Measurements from ENCODE around the gene ARHGAP4.
A peak's percentile ranks its signal among the peaks of the same experiment; 100 is the strongest.

ARHGAP4 gene

GRCh38 chrX:153928846-153929245 lies 2.8 kb upstream of the ARHGAP4 start:
- H3K4me3 Mint-ChIP-seq: peak overlapping the region; percentile 86
- H3K36me3 Mint-ChIP-seq (ENCODE audit: low read depth): peaks cover 24% of the 10 kb centered on the region
- peaks cover 15% of the 10 kb centered on the region for H3K4me1 Mint-ChIP-seq (ENCODE audit: low read depth)
- H3K27ac Mint-ChIP-seq: peak overlapping the region; percentile 83
- no peaks in the 10 kb centered on the region for H3K9me3 Mint-ChIP-seq
- H3K27me3 Mint-ChIP-seq: no peaks in the 10 kb centered on the region

- Mint-ChIP-seq H3K27me3 (no peaks in the 10 kb centered on the region), H3K4me3 (peak overlapping the region; percentile 87), H3K9me3 (no peaks in the 10 kb centered on the region), H3K27ac (peak overlapping the region; percentile 96), H3K4me1 (ENCODE audit: low read depth) (peaks cover 21% of the 10 kb centered on the region), H3K36me3 (ENCODE audit: low read depth) (peaks cover 27% of the 10 kb centered on the region)
These were observed 2.1 kb upstream of the ARHGAP4 start for GRCh38 chrX:153927922-153928760.

GRCh38 chrX:153927672-153927921 lies 1.5 kb upstream of the ARHGAP4 start:
- H3K36me3 Mint-ChIP-seq (ENCODE audit: low read depth): peaks cover 29% of the 10 kb centered on the region
- H3K4me3 Mint-ChIP-seq: peak overlapping the region; percentile 87
- peak overlapping the region; percentile 96 for H3K27ac Mint-ChIP-seq
- no peaks in the 10 kb centered on the region for H3K27me3 Mint-ChIP-seq
- H3K4me1 Mint-ChIP-seq (ENCODE audit: low read depth): peaks cover 24% of the 10 kb centered on the region
- H3K9me3 Mint-ChIP-seq: no peaks in the 10 kb centered on the region

- H3K27ac Mint-ChIP-seq: peak overlapping the region; percentile 96
- no peaks in the 10 kb centered on the region for H3K27me3 Mint-ChIP-seq
- H3K4me1 Mint-ChIP-seq (ENCODE audit: low read depth): peaks cover 28% of the 10 kb centered on the region
- peaks cover 30% of the 10 kb centered on the region for H3K36me3 Mint-ChIP-seq (ENCODE audit: low read depth)
- H3K4me3 Mint-ChIP-seq: peak overlapping the region; percentile 87
- no peaks in the 10 kb centered on the region for H3K9me3 Mint-ChIP-seq
These were observed 1.0 kb upstream of the ARHGAP4 start for GRCh38 chrX:153926858-153927671.

GRCh38 chrX:153926552-153926857 lies 441 bp upstream of the ARHGAP4 start:
- Mint-ChIP-seq H3K4me3 (peak overlapping the region; percentile 87), H3K27me3 (no peaks in the 10 kb centered on the region), H3K4me1 (ENCODE audit: low read depth) (peaks cover 28% of the 10 kb centered on the region), H3K36me3 (ENCODE audit: low read depth) (peaks cover 24% of the 10 kb centered on the region), H3K9me3 (no peaks in the 10 kb centered on the region), H3K27ac (peak overlapping the region; percentile 96)

GRCh38 chrX:153925387-153925738 lies 701 bp downstream of the ARHGAP4 start:
- H3K4me1 Mint-ChIP-seq (ENCODE audit: low read depth): peaks cover 26% of the 10 kb centered on the region
- H3K4me3 Mint-ChIP-seq: peak overlapping the region; percentile 93
- H3K9me3 Mint-ChIP-seq: no peaks in the 10 kb centered on the region
- H3K27me3 Mint-ChIP-seq: no peaks in the 10 kb centered on the region
- H3K27ac Mint-ChIP-seq: peak overlapping the region; percentile 97
- H3K36me3 Mint-ChIP-seq (ENCODE audit: low read depth): peaks cover 16% of the 10 kb centered on the region

- Mint-ChIP-seq H3K27ac (peak overlapping the region; percentile 97), H3K9me3 (no peaks in the 10 kb centered on the region), H3K27me3 (no peaks in the 10 kb centered on the region), H3K36me3 (ENCODE audit: low read depth) (peaks cover 22% of the 10 kb centered on the region), H3K4me3 (peak overlapping the region; percentile 93), H3K4me1 (ENCODE audit: low read depth) (peaks cover 24% of the 10 kb centered on the region)
These were observed 1.8 kb downstream of the ARHGAP4 start for GRCh38 chrX:153924149-153924861.

GRCh38 chrX:153922932-153923857 lies 2.9 kb downstream of the ARHGAP4 start:
- Mint-ChIP-seq H3K36me3 (ENCODE audit: low read depth) (peaks cover 22% of the 10 kb centered on the region), H3K4me1 (ENCODE audit: low read depth) (peaks cover 15% of the 10 kb centered on the region), H3K27me3 (no peaks in the 10 kb centered on the region), H3K9me3 (no peaks in the 10 kb centered on the region), H3K4me3 (peak overlapping the region; percentile 93), H3K27ac (peak overlapping the region; percentile 97)

GRCh38 chrX:153921511-153922446 lies 4.3 kb downstream of the ARHGAP4 start:
- H3K27me3 Mint-ChIP-seq: no peaks in the 10 kb centered on the region
- peak overlapping the region; percentile 93 for H3K4me3 Mint-ChIP-seq
- no peaks in the 10 kb centered on the region for H3K9me3 Mint-ChIP-seq
- peaks cover 29% of the 10 kb centered on the region for H3K36me3 Mint-ChIP-seq (ENCODE audit: low read depth)
- peaks cover 15% of the 10 kb centered on the region for H3K4me1 Mint-ChIP-seq (ENCODE audit: low read depth)
- peak overlapping the region; percentile 97 for H3K27ac Mint-ChIP-seq

GRCh38 chrX:153921070-153921469 lies 5.0 kb downstream of the ARHGAP4 start:
- no peak overlapping the region for H3K27ac Mint-ChIP-seq
- no peaks in the 10 kb centered on the region for H3K9me3 Mint-ChIP-seq
- H3K36me3 Mint-ChIP-seq (ENCODE audit: low read depth): peaks cover 35% of the 10 kb centered on the region
- peaks cover 15% of the 10 kb centered on the region for H3K4me1 Mint-ChIP-seq (ENCODE audit: low read depth)
- no peak overlapping the region for H3K4me3 Mint-ChIP-seq
- H3K27me3 Mint-ChIP-seq: no peaks in the 10 kb centered on the region

- Mint-ChIP-seq H3K4me3 (no peak overlapping the region), H3K9me3 (no peaks in the 10 kb centered on the region), H3K27me3 (no peaks in the 10 kb centered on the region)
These were observed 5.5 kb downstream of the ARHGAP4 start for GRCh38 chrX:153920546-153920945.

GRCh38 chrX:153919281-153919680 lies 6.8 kb downstream of the ARHGAP4 start:
- no peaks in the 10 kb centered on the region for H3K9me3 Mint-ChIP-seq
- H3K36me3 Mint-ChIP-seq (ENCODE audit: low read depth): peaks cover 38% of the 10 kb centered on the region
- peaks cover 15% of the 10 kb centered on the region for H3K4me1 Mint-ChIP-seq (ENCODE audit: low read depth)

More at GRCh38 chrX:153920546-153920945, 5.5 kb downstream of the ARHGAP4 start:
- Mint-ChIP-seq H3K27ac (no peak overlapping the region), H3K4me1 (ENCODE audit: low read depth) (peaks cover 15% of the 10 kb centered on the region), H3K36me3 (ENCODE audit: low read depth) (peaks cover 39% of the 10 kb centered on the region)

GRCh38 chrX:153917869-153918268 lies 8.2 kb downstream of the ARHGAP4 start:
- Mint-ChIP-seq H3K27me3 (no peaks in the 10 kb centered on the region), H3K36me3 (ENCODE audit: low read depth) (peaks cover 35% of the 10 kb centered on the region), H3K4me1 (ENCODE audit: low read depth) (peaks cover 9% of the 10 kb centered on the region), H3K9me3 (no peaks in the 10 kb centered on the region), H3K4me3 (no peak overlapping the region), H3K27ac (no peak overlapping the region)

More at GRCh38 chrX:153919281-153919680, 6.8 kb downstream of the ARHGAP4 start:
- H3K27ac Mint-ChIP-seq: no peak overlapping the region
- no peaks in the 10 kb centered on the region for H3K27me3 Mint-ChIP-seq
- no peak overlapping the region for H3K4me3 Mint-ChIP-seq

Measured in stimulated activated naive CD8-positive, alpha-beta T cell treated with anti-CD3 and anti-CD28 coated beads, Interleukin-15, Interleukin-2, amounts not matched to agents 100 ng/mL and 50 ng/mL, for 24 hours (primary cell).